Spleen (tissue), 11 donors: ENCODE data around the gene PDXDC1. TPM values are rescaled to one million over a fixed set of nuclear protein-coding genes. Genes with fewer than 3 reads are reported as not detected.
A peak's percentile ranks its signal among the peaks of the same experiment; 100 is the strongest.

Experiments
- DNase-seq: peaks from one replicate; pipeline ENCODE4 v3.0.0-alpha.2; 2020
- H3K27ac ChIP-seq, 8 donors: fragments of 200-600 bp; sonication (generic) in 7 of 8; 1 replicate in 4 of 8; 2 replicates in 4 of 8; pipeline versions ENCODE4 v1.5.0 to v1.8.0; 2016 to 2021; ENCODE audit warnings: inconsistent platforms in 4 of 8, mild to moderate bottlenecking in 4 of 8, moderate library complexity in 1 of 8
- H3K27me3 ChIP-seq, 7 donors: fragments of 200-600 bp; sonication (generic) in 6 of 7; replicated peaks in 1 of 7; 1 replicate in 4 of 7; 2 replicates in 3 of 7; pipeline versions ENCODE4 v1.5.0 to v1.8.0; 2016 to 2021; ENCODE audit warnings: inconsistent platforms in 3 of 7, mild to moderate bottlenecking in 1 of 7
- H3K36me3 ChIP-seq, 6 donors: fragments of 200-600 bp; sonication (generic) in 5 of 6; 1 replicate in 4 of 6; 2 replicates in 2 of 6; pipeline versions ENCODE4 v1.5.0 to v1.8.0; 2016 to 2021; ENCODE audit warnings: inconsistent platforms in 2 of 6
- H3K4me1 ChIP-seq, 6 donors: fragments of 200-600 bp; sonication (generic) in 5 of 6; 1 replicate in 3 of 6; 2 replicates in 3 of 6; pipeline versions ENCODE4 v1.5.0 to v1.8.0; 2016 to 2021; ENCODE audit warnings: inconsistent platforms in 3 of 6
- H3K4me3 ChIP-seq, 8 donors: fragments of 200-600 bp; sonication (generic) in 7 of 8; 1 replicate in 4 of 8; 2 replicates in 4 of 8; pipeline versions ENCODE4 v1.5.0 to v1.8.0; 2016 to 2021; ENCODE audit warnings: inconsistent platforms in 4 of 8, mild to moderate bottlenecking in 4 of 8, moderate library complexity in 2 of 8
- H3K9me3 ChIP-seq, 8 donors: fragments of 200-600 bp; sonication (generic) in 7 of 8; 1 replicate in 4 of 8; 2 replicates in 4 of 8; pipeline versions ENCODE4 v1.5.0 to v1.8.0; 2016 to 2021; ENCODE audit warnings: inconsistent platforms in 4 of 8
- CTCF ChIP-seq, 11 experiments: fragments of 200-600 bp in 7 of 11; fragments of 450-650 bp in 4 of 11; sonication (generic) in 4 of 11; IDR thresholded peaks in 8 of 11; conservative IDR thresholded peaks in 3 of 11; 1 replicate in 7 of 11; 2 replicates in 4 of 11; pipeline versions ENCODE4 v1.4.0 to v1.8.0; 2016 to 2021; ENCODE audit warnings: antibody characterized with exemption in 11 of 11, inconsistent platforms in 4 of 11, mild to moderate bottlenecking in 1 of 11
- POLR2A ChIP-seq, 3 donors: fragments of 450-650 bp; IDR thresholded peaks; one replicate each; pipeline ENCODE4 v1.5.1; 2017; ENCODE audit warnings: antibody characterized with exemption in 3 of 3, mild to moderate bottlenecking in 1 of 3
- POLR2AphosphoS5 ChIP-seq, 3 donors: sonication (generic); formaldehyde crosslinking; IDR thresholded peaks; one replicate each; pipeline ENCODE4 v1.5.1; 2017; ENCODE audit warnings: antibody characterized with exemption in 3 of 3
- WGBS, 5 donors: extraction: QIAGEN DNeasy Blood & Tissue Kit in 3 of 5; methylation state at CpG; one replicate each; pipeline versions ENCODE4 v1.1.5 to v1.1.7; 2013 to 2018; 5-methylcytosine and 5-hydroxymethylcytosine counted together
- intact Hi-C: fragments of 100-400 bp; cut with DNase I; formaldehyde crosslinking; loops from one replicate; pipeline ENCODE4 v1.15.0; 2023; ENCODE audit warnings: low total_unique reads
- polyA plus RNA-seq, 3 donors: library from polyadenylated mRNA; stranded (reverse); fragments of 200-250 nt; gene quantifications; one replicate each; pipeline ENCODE4 v1.2.1, GENCODE V29; 2013
- total RNA-seq, 7 donors: library from RNA; depleted of rRNA in 3 of 7; stranded (reverse); fragments of >200 nt in 3 of 7; fragmentation: NEBNext Ultra II Directional in 4 of 7; extraction: Animal tissue kit (Norgen Biotek cat#: 25700) in 4 of 7; gene quantifications; one replicate each; pipeline versions ENCODE4 v1.1.0 to v1.2.1, GENCODE V29; 2016 to 2021
- donor health status: healthy with polysubstance abuse.
- donor health status: DM: no; HTN: no; CAD: no; lungs with moderate emphysema.
- donor health status: DM: no; HTN: no; CAD: no.
- donor health status: Bipolar disorder and iron deficiency.
- donor health status: healthy.
- donor health status: DM: no; HTN: no; CAD: no.
- donor health status: DM: yes; HTN: yes; CAD: no.

The PDXDC1 gene
- total and polyA plus RNA-seq, 10 donors: 17.7 to 80.7 (median 62.8) TPM

- no peak overlapping the region for H3K4me3 ChIP-seq
- H3K4me1 ChIP-seq: peaks cover 4 to 52% (median 35%) of the 10 kb centered on the region in 6 donors
- H3K27ac ChIP-seq: peak overlapping the region in 2 of 8 donors; percentile 8 to 48
- H3K9me3 ChIP-seq: no peaks in the 10 kb centered on the region
- H3K36me3 ChIP-seq: peaks cover 0 to 2% (median 0%) of the 10 kb centered on the region in 6 donors
- no peak for DNase-seq
- intact Hi-C loops: no loop called here
- 65 to 88% (median 75%) methylated on average over 10 of the region's 10 CpGs for WGBS, 5 donors
- no peaks in the 10 kb centered on the region for H3K27me3 ChIP-seq
- TF ChIP-seq POLR2AphosphoS5 (IDR thresholded peaks at IDR 0.05) (no peak), POLR2A (IDR thresholded peaks at IDR 0.05) (no peak), CTCF (IDR thresholded peaks at IDR 0.05 in 8 of 11, conservative IDR thresholded peaks at IDR 0.05 in 3 of 11) (no peak)
These were observed 78.1 kb downstream of the PDXDC1 start for GRCh38 chr16:15052747-15053476.

DNA sequence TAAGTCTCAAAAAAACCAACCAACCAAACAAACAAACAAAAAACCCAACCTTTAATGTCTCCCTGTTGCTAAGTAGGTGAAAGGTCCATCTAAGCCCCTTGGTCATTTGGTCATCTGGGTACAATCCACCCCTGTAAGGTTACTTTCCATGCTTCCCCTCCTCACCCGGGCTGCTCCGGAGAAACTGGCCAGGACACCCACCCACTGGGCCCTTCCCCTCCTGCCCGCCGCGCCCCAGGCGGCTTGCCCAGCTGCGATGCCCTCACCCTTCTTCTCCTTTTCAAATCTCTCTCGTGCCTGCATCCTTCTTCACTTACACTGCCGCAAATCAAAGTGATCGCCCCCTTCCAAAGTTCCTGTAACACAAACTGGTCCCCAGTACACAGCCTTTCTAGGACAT is 79.1 kb downstream of the PDXDC1 start:
- 78 to 89% (median 84%) methylated on average over 10 of the region's 10 CpGs for WGBS, 5 donors
- H3K4me1 ChIP-seq: peaks cover 4 to 52% (median 35%) of the 10 kb centered on the region in 6 donors
- H3K4me3 ChIP-seq: peak overlapping the region in 1 of 8 donors; percentile 98
- H3K27me3 ChIP-seq: no peaks in the 10 kb centered on the region
- no peaks in the 10 kb centered on the region for H3K9me3 ChIP-seq
- peak in 1 of 3 donors; percentile 9 for TF ChIP-seq POLR2AphosphoS5 (IDR thresholded peaks at IDR 0.05)
- no peak for TF ChIP-seq POLR2A (IDR thresholded peaks at IDR 0.05)
- H3K27ac ChIP-seq: peak overlapping the region in 2 of 8 donors; percentile 5 to 93
- peaks cover 0 to 9% (median 2%) of the 10 kb centered on the region in 6 donors for H3K36me3 ChIP-seq
- DNase-seq: no peak
- intact Hi-C loops: no loop called here

GRCh38 chr16:15054357-15055140 is 79.7 kb downstream of the PDXDC1 start:
- Histone ChIP-seq H3K27ac (peak overlapping the region in 7 of 8 donors; percentile 86 to 93 (median 88)), H3K9me3 (no peaks in the 10 kb centered on the region), H3K27me3 (no peaks in the 10 kb centered on the region), H3K4me3 (peak overlapping the region; percentile 75 to 98 (median 91)), H3K36me3 (peaks cover 0 to 16% (median 8%) of the 10 kb centered on the region in 6 donors), H3K4me1 (peaks cover 4 to 52% (median 35%) of the 10 kb centered on the region in 6 donors)
- TF ChIP-seq CTCF (IDR thresholded peaks at IDR 0.05 in 8 of 11, conservative IDR thresholded peaks at IDR 0.05 in 3 of 11) (no peak), POLR2AphosphoS5 (IDR thresholded peaks at IDR 0.05) (no peak), POLR2A (IDR thresholded peaks at IDR 0.05) (no peak)
- intact Hi-C loops: no loop called here
- 78 to 87% (median 84%) methylated on average over 19 of the region's 19 CpGs for WGBS, 5 donors
- no peak for DNase-seq

GRCh38 chr16:15055141-15056053 is 80.6 kb downstream of the PDXDC1 start:
- peaks cover 4 to 44% (median 29%) of the 10 kb centered on the region in 6 donors for H3K4me1 ChIP-seq
- H3K27me3 ChIP-seq: no peaks in the 10 kb centered on the region
- intact Hi-C loops: no loop called here
- H3K4me3 ChIP-seq: peak overlapping the region; percentile 75 to 98 (median 91)
- no peaks in the 10 kb centered on the region for H3K9me3 ChIP-seq
- TF ChIP-seq CTCF (IDR thresholded peaks at IDR 0.05 in 8 of 11, conservative IDR thresholded peaks at IDR 0.05 in 3 of 11): no peak
- peak in 1 of 3 donors; percentile 34 for TF ChIP-seq POLR2A (IDR thresholded peaks at IDR 0.05)
- TF ChIP-seq POLR2AphosphoS5 (IDR thresholded peaks at IDR 0.05): peak in 2 of 3 donors; percentile 7 to 71
- peaks cover 0 to 24% (median 13%) of the 10 kb centered on the region in 6 donors for H3K36me3 ChIP-seq
- WGBS, 5 donors: 3 to 14% (median 4%) methylated on average over 13 to 81 of the region's 81 CpGs
- peak overlapping the region; percentile 82 to 93 (median 88) for H3K27ac ChIP-seq
- peak; percentile 96 for DNase-seq
